GM23338 (cell line): Measurements from ENCODE around the gene ZNF366.

Experiments used
- EZH2phosphoT487 ChIP-seq: fragments of 200-600 bp; sonication (generic); IDR thresholded peaks from one replicate; pipeline ENCODE4 v1.8.1; 2018; ENCODE audit warnings: antibody characterized with exemption; ENCODE audit not compliant: unreplicated experiment
- POLR2AphosphoS5 ChIP-seq: IDR thresholded peaks from 2 replicates; pipeline ENCODE4 v1.6.1; 2016; ENCODE audit warnings: antibody characterized with exemption, low read depth
- TF ChIP-seq, protein P1 (sequence below), 2 experiments: fragments of 200-600 bp in 1 of 2; sonication (generic) in 1 of 2; conservative IDR thresholded peaks; 2 replicates each; pipeline versions ENCODE4 v1.5.1 to v1.6.1; 2016 to 2017; ENCODE audit warnings: antibody characterized with exemption in 2 of 2, low read depth in 2 of 2, mild to moderate bottlenecking in 2 of 2, moderate library complexity in 1 of 2

DNA sequence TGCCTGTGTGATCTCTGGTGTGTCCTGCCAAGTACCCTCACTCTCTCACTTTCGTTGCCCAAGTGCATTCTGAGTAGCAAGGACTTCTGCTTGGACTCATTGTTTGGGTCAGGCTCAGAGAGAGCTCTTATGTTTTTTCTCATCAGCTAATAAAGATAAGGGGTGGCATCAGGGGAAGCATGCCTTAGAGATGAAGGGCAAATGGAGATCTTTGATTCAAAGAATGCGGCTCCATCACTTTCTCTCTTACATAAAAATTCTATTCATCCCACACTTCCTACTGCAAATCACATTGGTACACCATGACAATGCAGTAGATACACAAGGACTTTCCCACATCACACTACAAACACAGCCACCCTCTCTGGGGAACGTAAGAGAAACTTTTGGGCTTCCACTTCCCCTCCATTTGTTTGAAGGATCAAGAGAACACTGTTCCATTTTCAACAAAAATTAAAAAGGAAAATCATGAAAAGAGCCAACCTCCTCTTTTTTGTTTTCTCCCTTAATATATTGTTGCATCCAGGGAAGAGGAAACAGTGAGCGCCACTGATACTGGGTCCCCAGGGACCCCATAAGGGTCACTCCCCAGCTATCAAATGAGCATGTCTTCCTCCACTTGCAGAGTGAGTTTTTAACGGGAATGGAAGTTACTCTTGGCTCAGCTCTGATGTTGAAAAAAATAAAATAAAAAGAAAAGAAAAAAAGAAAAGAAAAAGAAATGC, 73.0 kb downstream of the ZNF366 start:
- TF ChIP-seq, protein P1, sequence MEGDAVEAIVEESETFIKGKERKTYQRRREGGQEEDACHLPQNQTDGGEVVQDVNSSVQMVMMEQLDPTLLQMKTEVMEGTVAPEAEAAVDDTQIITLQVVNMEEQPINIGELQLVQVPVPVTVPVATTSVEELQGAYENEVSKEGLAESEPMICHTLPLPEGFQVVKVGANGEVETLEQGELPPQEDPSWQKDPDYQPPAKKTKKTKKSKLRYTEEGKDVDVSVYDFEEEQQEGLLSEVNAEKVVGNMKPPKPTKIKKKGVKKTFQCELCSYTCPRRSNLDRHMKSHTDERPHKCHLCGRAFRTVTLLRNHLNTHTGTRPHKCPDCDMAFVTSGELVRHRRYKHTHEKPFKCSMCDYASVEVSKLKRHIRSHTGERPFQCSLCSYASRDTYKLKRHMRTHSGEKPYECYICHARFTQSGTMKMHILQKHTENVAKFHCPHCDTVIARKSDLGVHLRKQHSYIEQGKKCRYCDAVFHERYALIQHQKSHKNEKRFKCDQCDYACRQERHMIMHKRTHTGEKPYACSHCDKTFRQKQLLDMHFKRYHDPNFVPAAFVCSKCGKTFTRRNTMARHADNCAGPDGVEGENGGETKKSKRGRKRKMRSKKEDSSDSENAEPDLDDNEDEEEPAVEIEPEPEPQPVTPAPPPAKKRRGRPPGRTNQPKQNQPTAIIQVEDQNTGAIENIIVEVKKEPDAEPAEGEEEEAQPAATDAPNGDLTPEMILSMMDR (conservative IDR thresholded peaks at IDR 0.05; ENCODE audit: low read depth in 2 of 2) = no peak
- TF ChIP-seq EZH2phosphoT487 (no peak), POLR2AphosphoS5 (no peak)
